B cell (primary cell): Measurements from ENCODE around the gene TCERG1L. TPM values are rescaled to one million over a fixed set of nuclear protein-coding genes. Genes with fewer than 3 reads are reported as not detected.

Experiments used
- ATAC-seq: fragments of 200-7000 bp; cut with Tn5 transposase; one replicate; pipeline ENCODE4 v1.10.0; 2021; ENCODE audit warnings: low read depth, mild to moderate bottlenecking, moderate number of reproducible peaks, moderate library complexity
- CTCF ChIA-PET: fragments of 350-600 bp; sonication (Branson Sonifier 250); formaldehyde crosslinking; loops from one replicate; lab custom pipeline; 2021; ENCODE audit warnings: antibody characterized with exemption, inconsistent platforms; lab: Charles Lee
- POLR2A ChIA-PET: fragments of 350-600 bp; sonication (Branson Sonifier 250); formaldehyde crosslinking; loops from one replicate; lab custom pipeline; 2021; ENCODE audit warnings: antibody characterized with exemption; lab: Charles Lee
- DNase-seq: peaks from one replicate; pipeline ENCODE4 v3.0.0; 2013
- H2AFZ ChIP-seq: 2 replicates; pipeline ENCODE4 v1.6.1; 2012; ENCODE audit warnings: mild to moderate bottlenecking, low read depth, low read length; ENCODE audit not compliant: insufficient read depth, poor library complexity, severe bottlenecking
- H3K27ac ChIP-seq, 2 donors: 1 replicate in 1 of 2; 2 replicates in 1 of 2; pipeline ENCODE4 v1.5.1; 2012 to 2013; ENCODE audit warnings: low read length in 2 of 2, mild to moderate bottlenecking in 2 of 2, moderate library complexity in 1 of 2
- H3K27me3 ChIP-seq, 4 experiments: fragments of 200-600 bp in 1 of 4; sonication (generic) in 1 of 4; replicated peaks in 1 of 4; 1 replicate in 2 of 4; 2 replicates in 2 of 4; pipeline versions ENCODE4 v1.6.1 to v1.7.0; 2013 to 2016; ENCODE audit warnings: low read length in 3 of 4, mild to moderate bottlenecking in 2 of 4, mixed read lengths in 1 of 4, moderate library complexity in 1 of 4; ENCODE audit not compliant: insufficient read depth in 4 of 4, control insufficient read depth in 3 of 4; ENCODE audit errors: control extremely low read depth in 1 of 4
- H3K36me3 ChIP-seq, 2 experiments: replicated peaks in 1 of 2; 1 replicate in 1 of 2; 2 replicates in 1 of 2; pipeline versions ENCODE4 v1.6.1 to v1.7.1; 2013; ENCODE audit warnings: low read length in 1 of 2; ENCODE audit not compliant: insufficient read depth in 2 of 2, control insufficient read depth in 1 of 2; ENCODE audit errors: control extremely low read depth in 1 of 2, extremely low read depth in 1 of 2
- H3K4me1 ChIP-seq, 2 donors: fragments of 200-600 bp in 1 of 2; sonication (generic) in 1 of 2; 1 replicate in 1 of 2; 2 replicates in 1 of 2; pipeline versions ENCODE4 v1.5.1 to v1.6.1; 2013 to 2017; ENCODE audit warnings: low read length in 2 of 2; ENCODE audit not compliant: control insufficient read depth in 2 of 2, insufficient read depth in 2 of 2
- H3K4me2 ChIP-seq: replicated peaks from 2 replicates; pipeline ENCODE3; 2012; ENCODE audit warnings: mild to moderate bottlenecking, low read depth, low read length; ENCODE audit not compliant: poor library complexity, severe bottlenecking
- H3K4me3 ChIP-seq, 5 experiments: fragments of 200-600 bp in 1 of 5; sonication (generic) in 1 of 5; 1 replicate in 3 of 5; 2 replicates in 2 of 5; pipeline versions ENCODE4 v1.5.1 to v1.7.0; 2011 to 2016; ENCODE audit warnings: low read length in 4 of 5, mild to moderate bottlenecking in 4 of 5, low read depth in 2 of 5, control low read depth in 1 of 5, moderate library complexity in 1 of 5; ENCODE audit not compliant: insufficient read depth in 1 of 5; ENCODE audit errors: control extremely low read depth in 1 of 5, extremely low read depth in 1 of 5
- H3K79me2 ChIP-seq: fragments of 200-600 bp; sonication (generic); one replicate; pipeline ENCODE4 v1.6.0; 2016; ENCODE audit warnings: low read length; ENCODE audit not compliant: control insufficient read depth, insufficient read depth
- H3K9ac ChIP-seq: fragments of 200-600 bp; sonication (generic); 2 replicates; pipeline ENCODE4 v1.6.1; 2017; ENCODE audit warnings: mild to moderate bottlenecking, low read length, moderate library complexity
- H3K9me3 ChIP-seq, 3 donors: one replicate each; pipeline versions ENCODE4 v1.6.1 to v1.7.1; 2013; ENCODE audit warnings: low read length in 2 of 3; ENCODE audit not compliant: control insufficient read depth in 2 of 3, insufficient read depth in 1 of 3; ENCODE audit errors: control extremely low read depth in 1 of 3
- H4K20me1 ChIP-seq: 2 replicates; pipeline ENCODE4 v1.6.0; 2012; ENCODE audit warnings: mild to moderate bottlenecking, low read length; ENCODE audit not compliant: insufficient read depth, control insufficient read depth, poor library complexity, severe bottlenecking
- H3K27ac Mint-ChIP-seq: one replicate; pipeline ENCODE4 v1.8.0; 2021; ENCODE audit warnings: mixed read lengths
- H3K27me3 Mint-ChIP-seq: one replicate; pipeline ENCODE4 v1.8.0; 2021; ENCODE audit warnings: mixed read lengths
- H3K4me1 Mint-ChIP-seq: one replicate; pipeline ENCODE4 v1.8.0; 2021; ENCODE audit warnings: mixed read lengths
- H3K4me3 Mint-ChIP-seq: one replicate; pipeline ENCODE4 v1.8.0; 2021; ENCODE audit warnings: mixed read lengths
- H3K9me3 Mint-ChIP-seq: one replicate; pipeline ENCODE4 v1.8.0; 2022; ENCODE audit warnings: mixed read lengths; ENCODE audit not compliant: insufficient read depth
- CTCF ChIP-seq: fragments of 200-600 bp; IDR thresholded peaks from one replicate; pipeline ENCODE4 v1.8.0; 2022; ENCODE audit warnings: antibody characterized with exemption, mild to moderate bottlenecking
- EZH2 ChIP-seq: IDR thresholded peaks from 2 replicates; pipeline ENCODE4 v1.6.1; 2012; ENCODE audit warnings: borderline replicate concordance, low read depth, mild to moderate bottlenecking, moderate library complexity, low read length; ENCODE audit not compliant: insufficient read depth, poor library complexity, severe bottlenecking
- WGBS: methylation state at CpG from one replicate; pipeline ENCODE4 v1.1.5; 2013; ENCODE audit warnings: missing lambda C conversion rate; ENCODE audit not compliant: insufficient coverage; 5-methylcytosine and 5-hydroxymethylcytosine counted together
- intact Hi-C: fragments of 100-400 bp; cut with micrococcal nuclease; formaldehyde crosslinking; loops from one replicate; pipeline ENCODE4 v1.10.0; 2022
- polyA plus RNA-seq: library from polyadenylated mRNA; depleted of rRNA; stranded (reverse); fragments of >200 nt; gene quantifications from 2 replicates; pipeline ENCODE4 v1.2.3, GENCODE V29; 2012
- total RNA-seq, 2 donors: library from RNA; stranded (reverse); fragments of 120-200 nt in 1 of 2; gene quantifications; 1 replicate in 1 of 2; 2 replicates in 1 of 2; pipeline versions ENCODE4 v1.2.3 to v1.2.4, GENCODE V29; 2013 to 2022

Gene TCERG1L
- total and polyA plus RNA-seq, 2 donors (not counting 1 experiment from before 2014, with no cell fraction given), result 0.10 TPM; not detected in 1

- Mint-ChIP-seq H3K4me1 (no peaks in the 10 kb centered on the region), H3K4me3 (no peak overlapping the region), H3K9me3 (peaks cover 3% of the 10 kb centered on the region), H3K27ac (no peak overlapping the region), H3K27me3 (no peaks in the 10 kb centered on the region)
- 81% methylated on average over 6 of the region's 7 CpGs for WGBS
- no peak for ATAC-seq
- Histone ChIP-seq H3K9me3 (peaks cover 0 to 17% (median 0%) of the 10 kb centered on the region in 3 donors), H3K4me2 (no peak overlapping the region), H2AFZ (no peak overlapping the region), H3K27me3 (no peaks in the 10 kb centered on the region), H4K20me1 (no peaks in the 10 kb centered on the region), H3K9ac (no peak overlapping the region), H3K4me3 (no peak overlapping the region), H3K79me2 (no peaks in the 10 kb centered on the region), H3K36me3 (no peaks in the 10 kb centered on the region), H3K4me1 (no peaks in the 10 kb centered on the region), H3K27ac (no peak overlapping the region)
- TF ChIP-seq EZH2 (no peak), CTCF (no peak)
- ChIA-PET CTCF (no interaction called here), POLR2A (no interaction called here)
- intact Hi-C loops, result no loop called here
- no peak for DNase-seq
Observed at GRCh38 chr10:131096031-131096430, 215.5 kb downstream of the TCERG1L start.

GRCh38 chr10:131095313-131095580 lies 216.3 kb downstream of the TCERG1L start:
- TF ChIP-seq CTCF (no peak), EZH2 (no peak)
- H3K4me1 Mint-ChIP-seq, result no peaks in the 10 kb centered on the region
- H3K4me2 ChIP-seq, result no peak overlapping the region
- no peaks in the 10 kb centered on the region for H3K79me2 ChIP-seq
- ChIA-PET POLR2A (no interaction called here), CTCF (no interaction called here)
- no peaks in the 10 kb centered on the region for H3K36me3 ChIP-seq
- no peak overlapping the region for H3K4me3 Mint-ChIP-seq
- 98% methylated on average over 6 of the region's 12 CpGs for WGBS
- H3K9ac ChIP-seq, result no peak overlapping the region
- intact Hi-C loops, result no loop called here
- H3K27ac ChIP-seq, result no peak overlapping the region
- H3K4me1 ChIP-seq, result no peaks in the 10 kb centered on the region
- no peaks in the 10 kb centered on the region for H3K27me3 Mint-ChIP-seq
- peaks cover 0 to 21% (median 0%) of the 10 kb centered on the region in 3 donors for H3K9me3 ChIP-seq
- H3K27me3 ChIP-seq, result no peaks in the 10 kb centered on the region
- no peaks in the 10 kb centered on the region for H4K20me1 ChIP-seq
- no peak for ATAC-seq
- no peak overlapping the region for H3K4me3 ChIP-seq
- no peak overlapping the region for H3K27ac Mint-ChIP-seq
- DNase-seq, result no peak
- H2AFZ ChIP-seq, result no peak overlapping the region
- H3K9me3 Mint-ChIP-seq, result peaks cover 3% of the 10 kb centered on the region
